Measurements from ENCODE around the gene DESI2.
"Not testable (repeated sequence)": the region's sequence is repeated elsewhere in the genome, so short reads cannot be mapped to it uniquely, and the experiment has no call there.

Gene DESI2

GRCh38 chr1:244662599-244662998 is 9.7 kb downstream of the DESI2 start:
- H3K79me2 ChIP-seq (ENCODE audit: low read length): peaks cover 90% of the 10 kb centered on the region
- no peak overlapping the region for H3K27ac ChIP-seq (ENCODE audit: low read length)
- DNase-seq: no peak
- no peaks in the 10 kb centered on the region for H3K27me3 ChIP-seq (replicated peaks; ENCODE audit: insufficient read depth, low read length)
- H3K36me3 ChIP-seq (replicated peaks; ENCODE audit: insufficient read depth, low read length): no peaks in the 10 kb centered on the region; the same call in 1 of the 2 replicates
- H3K4me2 ChIP-seq (ENCODE audit: low read depth, low read length): no peak overlapping the region
- H2AFZ ChIP-seq (ENCODE audit: low read length): no peak overlapping the region
- TF ChIP-seq EZH2 (optimal IDR thresholded peaks at IDR 0.05; ENCODE audit: low read depth, low read length) (no peak), EZH2phosphoT487 (IDR thresholded peaks at IDR 0.05; ENCODE audit: low read length) (no peak), CTCF (IDR thresholded peaks at IDR 0.05; ENCODE audit: low read length) (no peak)
- H3K9me3 ChIP-seq (replicated peaks; ENCODE audit: insufficient read depth, low read length): no peaks in the 10 kb centered on the region
- no peaks in the 10 kb centered on the region for H3F3A ChIP-seq (ENCODE audit: insufficient read depth, low read length)
- H3K4me3 ChIP-seq (ENCODE audit: low read length): no peak overlapping the region
- H3K9me2 ChIP-seq (replicated peaks; ENCODE audit: insufficient read depth, low read length): no peaks in the 10 kb centered on the region
- H3K4me1 ChIP-seq (ENCODE audit: low read length): peaks cover 8% of the 10 kb centered on the region
- H4K20me1 ChIP-seq (ENCODE audit: insufficient read depth, low read length): no peaks in the 10 kb centered on the region
- no peak overlapping the region for H3K9ac ChIP-seq (ENCODE audit: low read length)

GRCh38 chr1:244664353-244664752 is 11.4 kb downstream of the DESI2 start:
- H3K27ac ChIP-seq (ENCODE audit: low read length): no peak overlapping the region

GRCh38 chr1:244665771-244666217 is 12.9 kb downstream of the DESI2 start:
- H3K9me3 ChIP-seq (replicated peaks; ENCODE audit: insufficient read depth, low read length): no peaks in the 10 kb centered on the region
- H3K27ac ChIP-seq (ENCODE audit: low read length): no peak overlapping the region
- DNase-seq: no peak
- no peaks in the 10 kb centered on the region for H3K9me2 ChIP-seq (replicated peaks; ENCODE audit: insufficient read depth, low read length)
- H3K4me1 ChIP-seq (ENCODE audit: low read length): peaks cover 8% of the 10 kb centered on the region
- no peaks in the 10 kb centered on the region; the same call in 1 of the 2 replicates for H3K36me3 ChIP-seq (replicated peaks; ENCODE audit: insufficient read depth, low read length)
- H3F3A ChIP-seq (ENCODE audit: insufficient read depth, low read length): no peaks in the 10 kb centered on the region
- no peak overlapping the region for H3K4me3 ChIP-seq (ENCODE audit: low read length)
- H3K79me2 ChIP-seq (ENCODE audit: low read length): peaks cover 82% of the 10 kb centered on the region
- no peak overlapping the region for H2AFZ ChIP-seq (ENCODE audit: low read length)
- no peak overlapping the region for H3K9ac ChIP-seq (ENCODE audit: low read length)
- no peak overlapping the region for H3K4me2 ChIP-seq (ENCODE audit: low read depth, low read length)
- no peaks in the 10 kb centered on the region for H4K20me1 ChIP-seq (ENCODE audit: insufficient read depth, low read length)
- no peak for TF ChIP-seq EZH2phosphoT487 (IDR thresholded peaks at IDR 0.05; ENCODE audit: low read length)
- TF ChIP-seq EZH2 (optimal IDR thresholded peaks at IDR 0.05; ENCODE audit: low read depth, low read length): no peak
- no peak for TF ChIP-seq CTCF (IDR thresholded peaks at IDR 0.05; ENCODE audit: low read length)
- H3K27me3 ChIP-seq (replicated peaks; ENCODE audit: insufficient read depth, low read length): no peaks in the 10 kb centered on the region

More at GRCh38 chr1:244664353-244664752, 11.4 kb downstream of the DESI2 start:
- TF ChIP-seq CTCF (IDR thresholded peaks at IDR 0.05; ENCODE audit: low read length) (no peak), EZH2phosphoT487 (IDR thresholded peaks at IDR 0.05; ENCODE audit: low read length) (no peak), EZH2 (optimal IDR thresholded peaks at IDR 0.05; ENCODE audit: low read depth, low read length) (no peak)
- H2AFZ ChIP-seq (ENCODE audit: low read length): no peak overlapping the region
- H4K20me1 ChIP-seq (ENCODE audit: insufficient read depth, low read length): no peaks in the 10 kb centered on the region
- H3F3A ChIP-seq (ENCODE audit: insufficient read depth, low read length): no peaks in the 10 kb centered on the region
- H3K4me2 ChIP-seq (ENCODE audit: low read depth, low read length): no peak overlapping the region
- H3K9ac ChIP-seq (ENCODE audit: low read length): no peak overlapping the region
- no peaks in the 10 kb centered on the region for H3K9me2 ChIP-seq (replicated peaks; ENCODE audit: insufficient read depth, low read length)
- no peak for DNase-seq
- no peak overlapping the region for H3K4me3 ChIP-seq (ENCODE audit: low read length)
- H3K27me3 ChIP-seq (replicated peaks; ENCODE audit: insufficient read depth, low read length): no peaks in the 10 kb centered on the region
- H3K36me3 ChIP-seq (replicated peaks; ENCODE audit: insufficient read depth, low read length): no peaks in the 10 kb centered on the region; the same call in 1 of the 2 replicates
- peaks cover 90% of the 10 kb centered on the region for H3K79me2 ChIP-seq (ENCODE audit: low read length)
- H3K4me1 ChIP-seq (ENCODE audit: low read length): peaks cover 8% of the 10 kb centered on the region
- no peaks in the 10 kb centered on the region for H3K9me3 ChIP-seq (replicated peaks; ENCODE audit: insufficient read depth, low read length)

- not testable (repeated sequence) for H3K4me1 ChIP-seq (ENCODE audit: low read length); H4K20me1 ChIP-seq (ENCODE audit: insufficient read depth, low read length); H3F3A ChIP-seq (ENCODE audit: insufficient read depth, low read length); DNase-seq; H3K36me3 ChIP-seq (replicated peaks; ENCODE audit: insufficient read depth, low read length); H3K9me3 ChIP-seq (replicated peaks; ENCODE audit: insufficient read depth, low read length); H3K9me2 ChIP-seq (replicated peaks; ENCODE audit: insufficient read depth, low read length); H3K4me3 ChIP-seq (ENCODE audit: low read length); H3K4me2 ChIP-seq (ENCODE audit: low read depth, low read length); H3K27ac ChIP-seq (ENCODE audit: low read length); H2AFZ ChIP-seq (ENCODE audit: low read length); H3K27me3 ChIP-seq (replicated peaks; ENCODE audit: insufficient read depth, low read length); H3K9ac ChIP-seq (ENCODE audit: low read length)
- H3K79me2 ChIP-seq (ENCODE audit: low read length): peaks cover 87% of the 10 kb centered on the region
Observed at GRCh38 chr1:244666672-244667418, 13.9 kb downstream of the DESI2 start.
